Measurements from ENCODE around the gene TNFRSF1B.
"Not testable (repeated sequence)": the region's sequence is repeated elsewhere in the genome, so short reads cannot be mapped to it uniquely, and the experiment has no call there.

Gene TNFRSF1B

DNA sequence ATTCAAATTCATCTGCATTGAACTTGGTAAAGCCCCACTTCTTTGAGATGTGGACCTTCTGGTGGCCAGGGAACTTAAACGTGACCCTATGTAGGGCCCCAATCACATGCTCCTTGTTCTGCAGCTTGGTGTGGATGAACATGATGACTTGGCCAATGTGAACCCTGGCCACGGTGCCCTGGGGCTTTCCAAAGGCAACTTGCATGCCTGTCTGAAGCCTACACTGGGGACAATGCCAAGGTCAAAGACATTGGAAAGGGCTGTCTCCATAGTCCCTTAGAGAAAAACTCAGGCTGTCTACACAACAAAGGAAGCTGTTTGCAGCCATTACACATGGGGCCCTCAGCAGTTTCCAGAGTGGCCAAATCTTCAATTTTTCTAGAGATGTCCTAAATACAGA, 54.1 kb downstream of the TNFRSF1B start:
- no peak for DNase-seq (ENCODE audit: low spot score)

DNA sequence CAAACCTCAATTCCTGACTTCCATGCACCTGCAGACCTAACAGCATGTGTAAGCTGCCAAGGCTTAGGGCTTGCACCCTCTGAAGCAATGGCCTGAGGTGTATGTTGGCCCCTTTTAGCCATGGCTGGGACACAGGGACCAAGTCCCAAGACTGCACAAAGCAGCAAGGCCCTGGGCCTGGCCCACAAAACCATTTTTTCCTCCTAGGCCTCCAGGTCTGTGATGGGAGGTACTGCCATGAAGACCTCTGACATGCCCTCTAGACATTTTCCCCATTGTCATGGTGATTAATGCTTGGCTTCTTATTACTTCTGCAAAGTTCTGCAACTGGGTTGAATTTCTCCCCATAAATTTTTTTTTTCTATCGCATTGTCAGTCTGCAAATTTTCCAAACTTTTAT, 55.9 kb downstream of the TNFRSF1B start:
- DNase-seq (ENCODE audit: low spot score) = not testable (repeated sequence)

DNA sequence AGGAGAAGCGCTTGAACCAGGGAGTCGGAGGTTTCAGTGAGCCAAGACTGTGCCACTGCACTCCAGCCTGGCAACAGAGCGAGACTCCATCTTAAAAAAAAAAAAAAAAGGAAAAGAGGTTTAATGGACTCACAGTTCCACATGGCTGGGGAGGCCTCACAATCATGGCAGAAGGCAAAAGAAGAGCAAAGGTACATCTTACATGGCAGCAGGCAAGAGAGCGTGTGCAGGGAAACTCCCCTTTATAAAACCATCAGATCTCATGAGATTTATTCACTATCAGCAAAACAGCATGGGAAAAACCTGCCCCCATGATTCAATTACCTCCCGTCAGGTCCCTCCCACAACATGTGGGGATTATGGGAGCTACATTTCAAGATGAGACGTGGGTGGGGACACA, 57.3 kb downstream of the TNFRSF1B start:
- DNase-seq (ENCODE audit: low spot score) = not testable (repeated sequence)

DNA sequence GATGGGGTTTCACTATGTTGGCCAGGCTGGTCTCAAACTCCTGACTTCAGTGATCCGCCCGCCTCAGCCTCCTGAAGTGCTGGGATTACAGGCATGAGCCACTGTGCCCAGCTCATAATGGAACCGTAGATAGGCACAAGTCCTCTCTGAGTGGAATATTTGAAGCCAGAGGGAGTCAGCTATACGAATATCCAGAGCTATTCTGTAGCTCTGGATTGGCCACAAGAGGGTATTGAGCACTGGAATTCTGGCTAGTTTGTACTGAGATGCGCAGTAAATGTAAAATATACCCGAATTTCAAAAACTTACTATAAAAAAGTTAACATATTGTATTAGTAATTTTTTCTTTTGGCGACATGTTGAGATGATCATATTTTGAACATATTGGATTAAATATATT, 62.2 kb downstream of the TNFRSF1B start:
- DNase-seq (ENCODE audit: low spot score) = no peak

DNA sequence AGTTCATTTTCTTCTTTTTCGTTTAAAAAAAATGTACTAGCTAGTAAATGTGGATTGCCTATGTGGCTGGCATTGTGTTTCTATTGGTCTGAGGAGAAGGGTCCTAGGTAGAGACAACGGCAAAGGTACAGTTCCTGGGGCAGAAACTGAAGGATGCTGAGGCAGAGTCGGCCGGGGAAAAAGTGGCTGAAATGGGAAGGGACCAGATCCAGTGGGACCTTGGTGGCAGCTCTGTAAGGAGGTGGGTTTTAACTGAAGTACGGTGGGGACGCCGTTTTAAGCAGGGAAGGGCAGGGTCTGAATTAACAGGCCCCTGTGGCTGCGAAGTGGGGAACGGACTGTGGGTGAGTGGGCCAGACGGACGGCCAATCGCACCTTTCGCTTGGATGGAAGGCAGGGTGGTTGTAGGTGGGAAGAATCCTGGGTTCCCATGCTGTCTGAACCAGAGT, 62.6 kb downstream of the TNFRSF1B start:
- no peak for DNase-seq (ENCODE audit: low spot score)

GRCh38 chr1:12229835-12230548, 63.2 kb downstream of the TNFRSF1B start, which contains the start of gene VPS13D:
Gene VPS13D, plus strand, starts transcription at chr1:12230030. Its CDS starts 4,237 bp downstream, at chr1:12234267.
- peak; percentile 76 for DNase-seq (ENCODE audit: low spot score)

- DNase-seq (ENCODE audit: low spot score) = peak; percentile 39
Measured at GRCh38 chr1:12230549-12231275, 63.9 kb downstream of the TNFRSF1B start.

GRCh38 chr1:12231276-12231595, 64.4 kb downstream of the TNFRSF1B start:
- no peak for DNase-seq (ENCODE audit: low spot score)

DNA sequence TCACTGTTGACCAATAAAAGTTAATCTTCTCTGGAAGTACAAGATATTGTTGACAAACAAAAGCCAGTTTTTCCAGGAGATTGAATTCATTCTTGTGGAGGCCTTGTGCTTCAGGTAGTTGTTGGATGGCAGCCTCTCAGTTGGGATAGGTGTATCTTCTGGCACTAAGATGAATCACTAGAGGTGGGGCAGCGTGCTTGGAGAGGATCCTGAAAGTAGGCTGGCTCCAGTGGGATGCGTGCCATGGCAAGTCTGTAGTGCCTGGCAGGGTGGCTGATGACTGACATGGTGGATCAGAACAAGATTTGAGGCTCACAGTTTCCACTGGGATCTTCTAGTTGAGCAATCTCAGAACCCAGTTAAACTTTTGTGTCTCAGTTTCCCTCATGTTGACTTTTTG, 65.4 kb downstream of the TNFRSF1B start:
- DNase-seq (ENCODE audit: low spot score) = no peak

DNA sequence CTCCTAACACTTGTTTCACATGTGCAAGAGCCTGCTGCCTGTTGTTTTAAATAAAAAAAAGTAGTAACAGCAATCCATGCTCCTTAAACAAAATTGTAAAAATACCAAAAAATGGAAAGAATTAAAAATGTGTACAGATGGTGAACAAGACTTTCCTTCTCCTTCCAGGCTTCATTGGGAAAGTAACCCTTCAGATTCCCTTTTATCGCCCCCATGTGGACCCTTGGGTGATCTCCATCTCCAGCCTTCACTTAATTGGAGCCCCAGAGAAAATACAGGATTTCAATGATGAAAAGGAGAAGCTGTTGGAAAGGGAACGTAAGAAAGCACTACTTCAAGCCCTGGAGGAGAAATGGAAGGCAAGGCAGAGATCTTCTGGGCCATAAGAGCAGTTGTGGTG, 77.3 kb downstream of the TNFRSF1B start:
- no peak for DNase-seq (ENCODE audit: low spot score)

- DNase-seq (ENCODE audit: low spot score) = no peak
Measured at GRCh38 chr1:12244585-12244984, 77.8 kb downstream of the TNFRSF1B start.

DNA sequence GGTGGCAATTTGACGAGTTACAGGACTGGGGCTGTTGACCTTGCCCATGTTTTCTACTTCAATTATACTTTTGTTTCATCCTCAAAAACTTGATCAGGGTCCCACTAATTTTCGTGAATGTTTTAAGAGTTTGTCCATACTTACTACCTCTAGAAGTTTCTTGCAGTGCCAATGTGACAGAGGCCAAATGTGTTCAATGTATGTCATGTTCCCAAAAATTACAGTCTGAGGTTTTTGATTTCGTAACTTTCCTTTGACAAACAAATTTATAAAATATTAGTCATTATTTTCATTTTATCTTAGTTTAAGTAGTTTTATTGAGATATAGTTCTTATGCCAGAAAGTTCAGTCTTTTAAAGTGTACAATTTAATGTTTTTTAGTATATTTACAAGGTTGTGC, 78.3 kb downstream of the TNFRSF1B start:
- DNase-seq (ENCODE audit: low spot score) = no peak

DNA sequence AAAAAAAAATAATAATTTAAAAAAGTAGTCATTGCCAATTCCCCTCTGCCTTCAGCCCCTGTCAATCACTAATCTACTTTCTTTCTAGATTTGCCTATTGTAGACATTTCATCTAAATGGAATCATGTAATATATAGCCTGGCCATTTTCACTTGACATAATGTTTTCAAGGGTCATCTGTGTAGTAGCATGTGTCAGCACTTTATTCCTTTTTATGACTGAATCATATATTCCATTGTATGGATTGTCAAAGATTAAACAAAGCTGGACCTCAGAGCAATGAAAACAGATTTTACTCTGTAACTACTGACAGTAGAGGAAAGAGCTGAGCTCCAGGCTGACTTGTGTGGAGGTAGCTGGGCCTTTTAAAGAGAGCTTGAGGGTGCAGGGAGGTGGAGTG, 78.9 kb downstream of the TNFRSF1B start:
- no peak for DNase-seq (ENCODE audit: low spot score)

- no peak for DNase-seq (ENCODE audit: low spot score)
Measured at GRCh38 chr1:12246584-12246983, 79.8 kb downstream of the TNFRSF1B start.

- no peak for DNase-seq (ENCODE audit: low spot score)
Measured at GRCh38 chr1:12249181-12249580, 82.4 kb downstream of the TNFRSF1B start.

DNA sequence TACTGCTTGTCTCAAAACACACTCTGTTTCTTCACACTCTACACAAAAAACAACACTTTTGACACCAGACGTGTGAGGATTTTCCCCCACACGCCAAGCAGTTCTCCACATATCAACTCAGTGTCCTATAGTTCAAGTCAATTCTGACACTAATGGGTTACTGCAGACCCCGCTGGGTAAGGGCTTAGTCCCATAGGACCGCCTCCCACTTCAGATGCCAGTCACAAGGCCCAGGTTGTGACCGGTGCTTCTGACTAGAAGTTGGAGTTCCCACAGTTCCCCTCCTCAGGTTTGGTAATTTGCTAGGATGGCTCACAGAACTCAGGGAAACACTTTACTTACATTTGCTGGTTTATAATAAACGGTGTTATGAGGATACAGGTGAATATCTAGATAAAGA, 83.0 kb downstream of the TNFRSF1B start:
- DNase-seq (ENCODE audit: low spot score) = no peak

DNA sequence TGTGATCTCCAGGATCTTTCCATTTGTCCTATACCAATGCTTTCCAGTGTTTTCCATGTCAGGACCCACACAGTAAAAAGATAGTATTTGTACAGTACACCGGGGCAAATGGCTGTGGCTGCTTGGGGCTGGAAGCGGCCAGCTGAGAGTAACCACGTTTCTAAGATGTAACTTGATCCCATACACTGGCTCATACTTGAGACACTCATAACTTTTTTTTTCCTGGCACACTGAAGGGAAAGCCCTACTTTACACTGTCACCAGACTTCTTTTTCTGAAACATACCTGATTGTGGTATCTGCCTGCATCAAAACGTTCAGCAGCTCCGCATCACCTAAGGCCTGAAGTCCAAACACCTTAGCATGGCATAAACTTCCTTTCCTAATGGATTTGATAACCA, 84.7 kb downstream of the TNFRSF1B start:
- DNase-seq (ENCODE audit: low spot score) = no peak

DNA sequence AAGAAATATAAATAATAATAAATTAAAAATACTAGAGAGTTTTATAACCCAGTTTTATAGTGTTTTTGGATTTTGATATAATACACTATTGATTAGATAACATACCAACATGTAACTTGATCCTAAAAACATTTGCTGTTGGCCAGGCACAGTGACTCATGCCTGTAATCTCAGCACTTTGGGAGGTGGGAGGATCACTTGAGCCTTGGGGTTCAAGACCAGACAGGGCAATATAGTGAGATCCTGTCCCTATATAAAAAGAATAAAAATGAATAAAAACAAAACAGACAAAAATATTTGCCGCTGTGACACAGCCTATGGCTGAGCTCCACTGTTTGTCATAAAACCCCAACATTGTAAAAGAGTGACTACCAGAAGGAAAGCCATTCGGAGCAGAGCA, 89.1 kb downstream of the TNFRSF1B start:
- DNase-seq (ENCODE audit: low spot score) = no peak

GRCh38 chr1:12258272-12258671, 91.5 kb downstream of the TNFRSF1B start:
- DNase-seq (ENCODE audit: low spot score) = no peak

All from SW480 (cell line).